Hippocampal formation (tissue), 2 donors: Measurements from ENCODE around the gene TPSB2.
"Not testable (repeated sequence)": the region's sequence is repeated elsewhere in the genome, so short reads cannot be mapped to it uniquely, and the experiment has no call there.

ENCODE experiments used
- DNase-seq, 2 donors: peaks; one replicate each; lab custom pipeline; 2025; lab: John Stamatoyannopoulos, UW

The TPSB2 gene

DNA sequence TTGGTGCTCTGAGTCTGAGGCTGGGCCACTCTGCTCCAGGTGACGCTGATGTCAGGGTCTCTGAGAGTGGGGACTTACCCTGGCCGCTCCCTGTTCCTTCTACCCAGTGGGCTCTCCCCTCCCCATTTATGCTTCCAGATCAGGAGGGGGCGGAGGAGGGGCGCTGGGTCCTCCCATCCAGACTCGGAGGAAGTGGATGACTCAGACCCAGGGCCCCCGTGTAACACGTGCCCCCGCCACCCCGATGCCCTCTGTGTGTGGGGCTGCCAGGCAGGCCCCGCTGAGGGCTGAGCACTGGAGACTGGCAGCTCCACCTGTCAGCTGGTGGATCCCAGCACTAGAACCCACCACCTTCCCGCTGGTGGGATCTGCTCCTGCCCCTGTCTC is at the start of gene TPSB2:
TPSB2 (minus strand) TSS at position 101 of the 387 bp plus-strand sequence. CDS start 233 bp downstream, outside the sequence.
- not testable (repeated sequence) for DNase-seq

DNA sequence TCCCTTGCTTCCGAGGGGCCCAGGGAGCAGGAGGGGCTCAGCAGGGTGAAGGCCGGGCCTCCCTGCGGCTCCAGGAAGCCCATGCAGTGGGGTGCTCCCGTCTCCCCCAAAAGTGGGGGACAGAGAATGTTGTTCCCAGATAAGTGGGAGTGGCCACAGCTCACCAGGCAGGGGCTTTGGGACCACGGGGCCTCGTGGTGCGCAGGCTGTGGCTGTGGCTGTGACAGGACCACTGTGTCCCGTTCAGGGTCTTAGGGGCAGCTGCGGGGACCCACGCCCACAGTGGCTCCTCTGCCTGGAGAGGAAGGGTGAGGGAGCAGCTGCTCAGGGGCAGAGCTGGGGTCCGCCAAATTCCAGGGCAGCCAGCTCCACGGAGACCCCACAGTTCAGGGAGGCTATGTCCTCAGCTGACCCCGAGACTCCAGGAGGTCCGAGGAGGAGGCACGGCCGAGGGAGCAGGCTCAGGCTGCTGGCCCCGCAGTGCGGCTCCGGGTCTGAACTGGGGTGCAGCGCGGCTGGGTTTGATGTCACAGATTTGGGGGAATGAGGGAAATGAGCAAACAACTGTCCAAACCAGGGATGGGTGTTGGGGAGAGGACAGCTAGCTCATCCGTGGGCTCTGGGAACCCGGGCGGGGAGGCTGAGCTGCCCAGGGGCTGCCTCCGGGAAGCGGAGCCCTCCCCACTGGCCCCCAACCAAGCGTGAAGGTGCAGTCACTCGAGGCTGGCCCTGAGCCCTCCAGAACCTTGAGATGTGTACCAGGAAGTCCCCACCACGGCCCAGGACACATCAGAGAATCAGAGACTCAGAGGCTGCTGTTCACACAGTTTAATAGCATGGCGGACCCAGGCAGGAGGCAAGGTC is 49.3 kb upstream of the TPSB2 start:
- DNase-seq, result no peak

- no peak for DNase-seq
Observed at GRCh38 chr16:1278477-1278876, 48.5 kb upstream of the TPSB2 start.

DNA sequence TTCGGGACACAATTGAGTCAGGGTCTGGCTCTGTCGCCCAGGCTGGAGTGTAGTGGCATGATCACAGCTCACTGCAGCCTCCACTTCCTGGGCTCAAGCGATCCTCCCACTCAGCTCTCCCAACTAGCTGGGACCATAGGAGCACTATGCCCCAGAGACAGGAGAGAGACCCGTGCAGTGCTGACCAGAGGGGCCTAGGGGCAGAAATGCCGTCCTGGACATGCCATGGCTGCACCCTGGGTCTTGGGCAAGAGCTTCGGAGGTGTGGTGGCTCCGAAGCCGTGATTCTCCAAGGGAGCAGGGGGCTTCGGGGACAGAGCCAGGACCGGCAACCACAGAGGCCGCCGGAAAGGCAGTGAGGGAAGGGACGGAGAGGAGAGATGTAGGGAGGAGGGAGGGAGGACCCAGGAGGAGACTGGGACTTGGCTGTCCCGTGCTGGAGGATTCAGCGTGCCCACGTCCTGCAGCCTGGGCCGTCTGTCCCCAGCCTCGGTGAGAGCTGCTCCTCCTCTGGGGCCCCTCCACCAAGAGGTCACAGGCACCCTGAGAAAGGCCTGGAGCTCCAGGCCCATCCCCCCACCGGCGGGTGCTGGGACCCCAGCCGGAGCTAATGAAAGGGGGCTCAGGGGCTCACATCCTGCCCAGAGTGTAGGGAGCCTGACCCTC is 47.8 kb upstream of the TPSB2 start:
- no peak for DNase-seq

DNA sequence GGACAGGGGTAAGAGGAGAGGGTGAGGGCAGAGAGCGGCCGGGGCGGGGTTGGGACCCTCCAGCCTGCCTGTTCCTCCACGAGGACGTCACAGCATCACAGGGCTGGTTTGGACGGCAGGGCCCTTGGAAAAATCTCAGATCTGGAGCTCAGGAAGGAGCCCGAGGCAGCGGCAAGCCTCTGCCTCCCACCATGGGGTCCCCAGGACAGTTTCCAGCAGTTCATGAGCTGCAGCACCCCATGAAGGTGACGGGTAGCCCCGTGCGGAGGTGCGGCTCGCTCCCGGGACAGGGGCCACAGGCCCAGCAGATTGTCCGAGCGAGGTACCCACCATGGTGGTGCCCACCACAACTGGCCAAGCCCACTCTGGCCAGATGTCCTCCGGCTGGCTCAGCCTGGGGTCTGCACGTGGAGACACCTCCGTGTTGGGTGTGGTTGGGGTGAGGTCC is 47.2 kb upstream of the TPSB2 start:
- no peak for DNase-seq

GRCh38 chr16:1276580-1276878 is 46.5 kb upstream of the TPSB2 start:
- no peak for DNase-seq

DNA sequence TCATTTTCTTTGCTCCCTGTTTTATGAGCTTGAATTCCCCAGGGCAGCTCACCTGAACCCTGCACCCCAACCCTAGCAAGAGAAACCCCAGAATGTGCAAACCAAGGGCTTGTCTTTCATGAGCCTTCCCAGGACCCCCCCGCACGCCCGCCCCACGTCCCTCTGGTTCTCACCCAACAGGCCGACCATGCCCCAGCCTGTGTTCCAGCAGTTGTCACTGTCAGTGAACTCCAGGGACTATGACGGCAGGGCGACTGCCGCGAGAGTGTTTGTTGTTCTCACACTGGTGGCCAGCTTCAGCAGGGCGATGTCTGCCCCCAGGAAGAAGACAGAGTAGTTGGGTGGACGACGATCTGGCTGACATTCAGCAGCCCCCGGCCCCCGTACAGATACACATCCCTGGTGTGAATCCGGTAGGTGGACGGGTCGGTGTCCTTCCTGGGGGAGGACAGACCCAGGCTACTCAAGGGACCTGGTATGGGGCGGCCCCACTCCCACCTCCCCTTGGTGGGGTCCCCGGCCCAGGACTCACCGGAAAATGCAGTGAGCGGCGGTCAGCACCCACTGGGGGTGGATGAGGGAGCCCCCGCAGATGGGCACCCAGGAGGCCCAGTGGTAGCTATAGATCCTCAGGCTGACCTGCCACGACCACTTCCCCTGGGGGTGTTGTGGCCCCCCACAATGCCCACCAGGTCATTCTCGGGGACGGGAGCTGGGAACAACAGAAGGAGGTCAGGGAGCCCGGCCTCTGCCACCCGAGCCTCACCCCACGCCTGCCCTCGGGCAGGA is 46.0 kb upstream of the TPSB2 start:
- no peak for DNase-seq

GRCh38 chr16:1274767-1275166 is 44.8 kb upstream of the TPSB2 start:
- DNase-seq, result no peak

DNA sequence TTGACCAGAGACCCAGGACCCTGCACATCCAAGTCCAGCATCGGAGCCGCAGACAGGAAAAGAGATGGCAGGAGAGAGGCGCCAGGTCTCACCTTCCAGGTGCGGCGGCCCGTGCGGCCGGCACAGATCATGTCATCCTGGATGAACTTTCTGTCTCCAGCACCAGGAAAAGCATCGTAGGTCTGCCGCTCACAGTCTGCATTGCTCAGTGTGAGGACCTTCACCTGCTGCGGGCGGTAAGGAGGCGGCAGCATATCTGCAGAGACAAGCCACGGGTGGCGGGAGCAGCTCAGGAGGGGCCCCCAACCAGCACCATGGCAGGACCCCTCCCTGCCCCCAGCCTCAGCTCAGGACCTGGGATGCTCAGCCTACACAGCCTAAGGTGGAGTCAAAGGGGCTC is 43.8 kb upstream of the TPSB2 start:
- DNase-seq, result no peak

- no peak for DNase-seq
Observed at GRCh38 chr16:1272453-1273198, 42.6 kb upstream of the TPSB2 start.

- not testable (repeated sequence) for DNase-seq
Observed at GRCh38 chr16:1271724-1272413, 41.9 kb upstream of the TPSB2 start.

DNA sequence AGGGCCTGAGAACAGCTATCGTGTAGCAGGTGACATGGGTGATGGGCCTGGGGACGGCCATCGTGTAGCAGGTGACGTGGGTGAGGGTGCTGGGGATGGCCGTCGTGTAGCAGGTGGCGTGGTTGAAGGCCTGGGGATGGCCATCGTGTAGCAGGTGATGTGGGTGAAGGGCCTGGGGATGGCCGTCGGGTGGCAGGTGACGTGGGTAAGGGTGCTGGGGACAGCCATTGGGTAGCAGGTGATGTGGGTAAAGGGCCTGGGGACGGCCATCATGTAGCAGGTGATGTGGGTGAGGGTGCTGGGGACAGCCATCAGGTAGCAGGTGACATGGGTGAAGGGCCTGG is 41.4 kb upstream of the TPSB2 start:
- no peak for DNase-seq

GRCh38 chr16:1269418-1269817 is 39.4 kb upstream of the TPSB2 start:
- not testable (repeated sequence) for DNase-seq

- DNase-seq, result no peak
Observed at GRCh38 chr16:1265826-1266225, 35.8 kb upstream of the TPSB2 start.

DNA sequence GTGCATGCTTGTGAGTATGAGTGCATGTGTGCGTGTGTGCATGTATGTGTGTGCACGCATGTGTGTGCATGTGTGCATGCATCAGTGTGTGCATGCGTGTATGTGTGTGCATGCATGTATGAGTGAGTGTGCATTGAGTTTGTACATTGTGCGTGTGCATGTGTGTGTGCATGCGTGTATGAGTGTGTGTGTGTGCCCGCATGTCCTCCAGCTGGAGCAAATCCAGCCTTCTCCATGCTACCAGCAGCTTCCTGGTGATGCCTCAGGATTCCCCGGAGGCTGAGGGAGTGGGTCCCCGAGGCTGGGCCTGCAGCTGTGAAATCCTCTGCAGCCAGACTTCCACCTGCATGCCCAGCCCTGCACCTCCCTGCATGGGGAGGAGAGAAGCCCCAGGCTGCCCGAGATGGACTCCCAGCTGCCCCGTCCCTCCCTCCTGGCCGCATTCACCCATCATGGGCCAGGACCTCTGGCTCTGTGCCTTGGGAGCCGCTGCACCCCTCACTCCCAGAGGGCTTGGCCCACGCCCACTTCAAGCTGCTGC is 35.2 kb upstream of the TPSB2 start:
- DNase-seq, result no peak

DNA sequence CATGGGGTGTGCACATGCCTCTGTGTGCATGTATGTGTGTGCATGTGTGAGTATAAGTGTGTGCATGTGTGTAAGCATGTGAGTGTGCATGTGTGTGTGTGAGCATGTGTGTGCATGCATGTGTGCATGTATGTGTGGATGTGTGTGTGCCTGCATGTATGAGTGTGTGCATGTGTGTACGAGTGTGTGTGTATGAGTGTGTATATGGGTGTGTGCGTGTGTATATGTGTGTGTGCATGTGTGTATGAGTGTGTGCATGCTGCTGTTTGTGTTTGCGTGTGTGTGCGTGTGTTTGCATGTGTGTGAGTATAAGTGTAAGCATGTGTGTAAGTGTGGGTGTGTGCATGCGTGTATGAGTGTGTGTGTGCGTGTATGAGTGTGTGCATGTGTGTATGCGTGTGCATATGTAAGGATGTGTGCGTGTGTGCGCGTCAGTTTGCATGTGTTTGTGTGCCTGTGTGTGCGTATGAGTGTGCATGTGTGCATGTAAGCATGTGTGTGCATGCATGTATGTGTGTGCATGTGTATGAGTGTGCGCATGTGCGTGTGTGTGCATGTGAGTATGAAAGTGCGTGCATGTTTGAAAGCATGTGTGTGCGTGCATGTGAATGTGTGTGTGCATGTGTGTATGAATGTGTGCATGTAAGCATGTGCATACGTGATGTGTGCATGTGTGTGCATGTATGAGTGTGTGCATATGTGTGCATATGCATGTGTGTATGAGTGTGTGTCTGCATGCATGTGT is 34.5 kb upstream of the TPSB2 start:
- DNase-seq, result no peak

DNA sequence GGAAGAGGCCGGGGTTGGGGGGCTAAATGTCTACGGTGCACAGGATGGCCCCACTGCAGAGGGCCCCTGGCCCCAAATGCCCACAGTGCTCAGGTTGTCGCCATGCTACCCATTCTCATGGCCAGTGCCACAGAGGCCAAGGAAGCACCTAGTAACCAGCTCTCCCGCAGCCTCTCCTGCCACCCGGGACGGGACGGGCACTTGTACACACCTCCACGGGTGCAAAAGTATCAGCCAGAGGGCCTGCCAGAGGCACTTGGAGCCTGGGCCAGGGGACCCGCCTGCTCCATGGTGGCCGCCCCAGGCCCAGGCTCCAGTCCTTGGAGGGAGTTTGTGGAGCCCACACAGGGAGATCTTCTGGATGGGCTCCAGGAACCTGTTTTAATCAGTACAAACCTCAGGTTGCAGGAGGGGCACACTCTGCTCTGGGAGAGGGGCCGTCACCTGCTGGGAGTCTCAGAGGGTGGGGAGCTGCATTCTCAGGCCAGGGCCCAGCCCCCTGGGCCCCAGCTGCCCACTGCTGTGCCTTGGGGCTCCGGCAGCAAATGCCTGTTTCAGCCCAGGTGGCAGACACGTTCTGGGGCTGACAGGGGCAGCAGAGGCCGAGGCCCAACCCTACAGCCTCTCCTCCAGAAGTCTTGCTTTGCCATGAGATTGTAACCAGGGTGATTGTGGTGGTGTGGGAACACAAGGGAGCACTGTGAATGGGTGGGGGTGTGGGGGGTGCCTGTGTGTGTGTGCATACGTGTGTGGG is 33.8 kb upstream of the TPSB2 start:
- DNase-seq, result no peak

DNA sequence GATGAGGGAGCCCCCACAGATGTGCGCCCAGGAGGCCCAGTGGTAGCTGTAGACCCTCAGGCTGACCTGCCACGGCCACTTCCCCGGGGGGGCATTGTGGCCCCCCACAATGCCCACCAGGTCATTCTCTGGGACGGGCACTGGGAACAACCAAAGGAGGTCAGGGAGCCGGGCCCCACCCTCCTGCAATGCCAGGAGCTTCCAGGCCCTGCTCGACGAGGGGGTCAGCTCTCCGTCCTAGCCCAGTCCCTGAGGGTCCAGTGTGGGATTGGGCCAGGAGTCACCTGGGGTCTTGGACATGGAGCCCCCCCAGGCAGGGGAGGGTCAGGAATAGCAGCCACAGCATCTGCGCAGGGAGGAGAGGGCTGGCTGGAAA is 32.9 kb upstream of the TPSB2 start:
- DNase-seq, result no peak

DNA sequence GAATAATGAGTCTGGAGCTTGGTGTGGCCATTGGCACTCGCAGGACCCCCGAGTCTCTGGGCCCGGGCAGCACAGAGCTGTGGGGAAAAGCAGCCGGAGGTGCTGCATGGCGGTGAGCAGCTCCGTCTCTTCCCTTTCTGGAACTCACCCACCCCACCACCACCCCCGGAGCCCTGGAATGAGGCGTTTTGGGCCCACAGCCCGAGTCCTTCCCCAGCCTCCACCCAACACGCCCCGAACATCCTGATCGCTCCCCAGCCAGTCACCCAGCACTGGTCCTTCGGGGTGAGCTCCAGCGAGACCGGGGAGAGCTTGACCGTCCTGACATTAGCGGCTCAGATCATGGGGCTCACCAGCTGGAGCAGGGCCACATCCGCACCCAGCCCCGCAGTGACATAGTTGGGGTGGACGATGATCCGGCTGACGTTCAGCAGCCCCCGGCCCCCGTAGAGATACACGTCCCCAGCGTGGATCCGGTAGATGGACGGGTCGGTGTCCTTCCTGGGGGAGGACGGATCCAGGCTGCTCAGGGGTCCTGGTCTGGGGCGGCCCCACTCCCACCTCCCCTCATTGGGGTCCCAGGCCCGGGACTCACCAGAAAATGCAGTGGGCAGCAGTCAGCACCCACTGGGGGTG is 32.3 kb upstream of the TPSB2 start:
- DNase-seq, result no peak
